ENCODE measurements around the gene ZBTB4. TPM values are rescaled to one million over a fixed set of nuclear protein-coding genes. Genes with fewer than 3 reads are reported as not detected.

The ZBTB4 gene, protein sequence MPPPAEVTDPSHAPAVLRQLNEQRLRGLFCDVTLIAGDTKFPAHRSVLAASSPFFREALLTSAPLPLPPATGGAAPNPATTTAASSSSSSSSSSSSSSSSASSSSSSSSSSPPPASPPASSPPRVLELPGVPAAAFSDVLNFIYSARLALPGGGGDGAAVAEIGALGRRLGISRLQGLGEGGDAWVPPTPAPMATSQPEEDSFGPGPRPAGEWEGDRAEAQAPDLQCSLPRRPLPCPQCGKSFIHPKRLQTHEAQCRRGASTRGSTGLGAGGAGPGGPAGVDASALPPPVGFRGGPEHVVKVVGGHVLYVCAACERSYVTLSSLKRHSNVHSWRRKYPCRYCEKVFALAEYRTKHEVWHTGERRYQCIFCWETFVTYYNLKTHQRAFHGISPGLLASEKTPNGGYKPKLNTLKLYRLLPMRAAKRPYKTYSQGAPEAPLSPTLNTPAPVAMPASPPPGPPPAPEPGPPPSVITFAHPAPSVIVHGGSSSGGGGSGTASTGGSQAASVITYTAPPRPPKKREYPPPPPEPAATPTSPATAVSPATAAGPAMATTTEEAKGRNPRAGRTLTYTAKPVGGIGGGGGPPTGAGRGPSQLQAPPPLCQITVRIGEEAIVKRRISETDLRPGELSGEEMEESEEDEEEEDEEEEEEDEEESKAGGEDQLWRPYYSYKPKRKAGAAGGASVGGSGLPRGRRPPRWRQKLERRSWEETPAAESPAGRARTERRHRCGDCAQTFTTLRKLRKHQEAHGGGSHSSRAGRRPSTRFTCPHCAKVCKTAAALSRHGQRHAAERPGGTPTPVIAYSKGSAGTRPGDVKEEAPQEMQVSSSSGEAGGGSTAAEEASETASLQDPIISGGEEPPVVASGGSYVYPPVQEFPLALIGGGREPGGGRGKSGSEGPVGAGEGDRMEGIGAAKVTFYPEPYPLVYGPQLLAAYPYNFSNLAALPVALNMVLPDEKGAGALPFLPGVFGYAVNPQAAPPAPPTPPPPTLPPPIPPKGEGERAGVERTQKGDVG
- polyA plus RNA-seq (ENCODE audit: insufficient read length in 12 of 12): 10 to 100 TPM in 11 of 12 donors, not detected in 1; 20.6 to 54.7 (median 24.4) TPM
- long read RNA-seq, donor 1, full-length matches to known transcripts: 4 of 659 reads
- long read RNA-seq, donor 1, partial matches to known transcripts: 550 of 659 reads
- long read RNA-seq, donor 1, other reads (novel, unspliced or antisense): 105 of 659 reads
- long read RNA-seq, donor 2, full-length matches to known transcripts: 1 of 69 reads
- long read RNA-seq, donor 2, partial matches to known transcripts: 46 of 69 reads
- long read RNA-seq, donor 2, other reads (novel, unspliced or antisense): 22 of 69 reads
- long read RNA-seq, donor 3, full-length matches to known transcripts: 1 of 1 reads
- long read RNA-seq, donor 3, partial matches to known transcripts: 0 of 1 reads
- long read RNA-seq, donor 3, other reads (novel, unspliced or antisense): 0 of 1 reads
- long read RNA-seq, donor 4, full-length matches to known transcripts: 2 of 2 reads
- long read RNA-seq, donor 4, partial matches to known transcripts: 0 of 2 reads
- long read RNA-seq, donor 4, other reads (novel, unspliced or antisense): 0 of 2 reads
- long read RNA-seq, donor 5, full-length matches to known transcripts: 5 of 5 reads
- long read RNA-seq, donor 5, partial matches to known transcripts: 0 of 5 reads
- long read RNA-seq, donor 5, other reads (novel, unspliced or antisense): 0 of 5 reads
- long read RNA-seq, donor 6, full-length matches to known transcripts: 3 of 3 reads
- long read RNA-seq, donor 6, partial matches to known transcripts: 0 of 3 reads
- long read RNA-seq, donor 6, other reads (novel, unspliced or antisense): 0 of 3 reads
- long read RNA-seq, donor 7, full-length matches to known transcripts: 1 of 9 reads
- long read RNA-seq, donor 7, partial matches to known transcripts: 8 of 9 reads
- long read RNA-seq, donor 7, other reads (novel, unspliced or antisense): 0 of 9 reads
- long read RNA-seq, donor 8, full-length matches to known transcripts: 6 of 11 reads
- long read RNA-seq, donor 8, partial matches to known transcripts: 5 of 11 reads
- long read RNA-seq, donor 8, other reads (novel, unspliced or antisense): 0 of 11 reads
- long read RNA-seq, donor 9, full-length matches to known transcripts: 3 of 3 reads
- long read RNA-seq, donor 9, partial matches to known transcripts: 0 of 3 reads
- long read RNA-seq, donor 9, other reads (novel, unspliced or antisense): 0 of 3 reads
- long read RNA-seq, donor 10, full-length matches to known transcripts: 5 of 20 reads
- long read RNA-seq, donor 10, partial matches to known transcripts: 15 of 20 reads
- long read RNA-seq, donor 10, other reads (novel, unspliced or antisense): 0 of 20 reads
- long read RNA-seq, donor 11, full-length matches to known transcripts: 2 of 22 reads
- long read RNA-seq, donor 11, partial matches to known transcripts: 20 of 22 reads
- long read RNA-seq, donor 11, other reads (novel, unspliced or antisense): 0 of 22 reads

GRCh38 chr17:7479213-7480088 lies at the start of gene ZBTB4:
Gene ZBTB4 (minus strand): TSS chr17:7479631. CDS start chr17:7466801, 12,830 bp downstream.
- DNase-seq: no peak

DNA sequence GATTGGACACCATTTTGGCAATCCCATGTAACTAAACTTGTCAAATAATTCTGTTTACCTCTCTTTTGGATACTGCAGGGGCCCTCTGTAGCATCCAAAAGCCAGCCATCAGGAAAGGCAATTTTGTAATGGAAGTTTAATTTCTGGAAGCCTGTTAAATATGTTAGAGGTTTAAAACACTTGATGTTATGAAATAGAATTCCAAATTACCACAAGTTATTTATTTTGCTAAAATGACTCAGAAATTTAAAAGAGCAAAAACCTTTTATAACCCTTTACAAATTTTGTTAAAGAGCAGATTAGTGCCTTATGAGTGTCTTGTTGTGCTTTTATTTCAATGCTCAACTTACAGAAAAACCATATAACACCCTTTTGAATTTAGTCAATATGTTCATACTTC lies 49.4 kb upstream of the ZBTB4 start:
- DNase-seq: no peak

GRCh38 chr17:7523033-7523432 lies 43.6 kb upstream of the ZBTB4 start:
- DNase-seq: no peak

GRCh38 chr17:7515911-7516610 lies 36.6 kb upstream of the ZBTB4 start:
- no peak for DNase-seq

- no peak for DNase-seq
These were observed 34.5 kb upstream of the ZBTB4 start for GRCh38 chr17:7513850-7514419.

DNA sequence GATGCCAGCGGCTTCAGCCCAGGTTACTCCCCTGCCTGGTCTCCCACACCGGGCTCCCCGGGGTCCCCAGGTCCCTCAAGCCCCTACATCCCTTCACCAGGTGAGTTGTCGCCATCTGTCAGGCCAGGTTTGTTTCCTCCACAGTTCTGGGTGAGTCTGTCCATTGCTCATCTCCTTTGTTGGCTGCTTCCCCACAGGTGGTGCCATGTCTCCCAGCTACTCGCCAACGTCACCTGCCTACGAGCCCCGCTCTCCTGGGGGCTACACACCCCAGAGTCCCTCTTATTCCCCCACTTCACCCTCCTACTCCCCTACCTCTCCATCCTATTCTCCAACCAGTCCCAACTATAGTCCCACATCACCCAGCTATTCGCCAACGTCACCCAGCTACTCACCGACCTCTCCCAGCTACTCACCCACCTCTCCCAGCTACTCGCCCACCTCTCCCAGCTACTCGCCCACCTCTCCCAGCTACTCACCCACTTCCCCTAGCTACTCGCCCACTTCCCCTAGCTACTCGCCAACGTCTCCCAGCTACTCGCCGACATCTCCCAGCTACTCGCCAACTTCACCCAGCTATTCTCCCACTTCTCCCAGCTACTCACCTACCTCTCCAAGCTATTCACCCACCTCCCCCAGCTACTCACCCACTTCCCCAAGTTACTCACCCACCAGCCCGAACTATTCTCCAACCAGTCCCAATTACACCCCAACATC lies 33.6 kb upstream of the ZBTB4 start:
- DNase-seq: no peak

GRCh38 chr17:7512105-7512504 lies 32.7 kb upstream of the ZBTB4 start:
- DNase-seq: no peak

DNA sequence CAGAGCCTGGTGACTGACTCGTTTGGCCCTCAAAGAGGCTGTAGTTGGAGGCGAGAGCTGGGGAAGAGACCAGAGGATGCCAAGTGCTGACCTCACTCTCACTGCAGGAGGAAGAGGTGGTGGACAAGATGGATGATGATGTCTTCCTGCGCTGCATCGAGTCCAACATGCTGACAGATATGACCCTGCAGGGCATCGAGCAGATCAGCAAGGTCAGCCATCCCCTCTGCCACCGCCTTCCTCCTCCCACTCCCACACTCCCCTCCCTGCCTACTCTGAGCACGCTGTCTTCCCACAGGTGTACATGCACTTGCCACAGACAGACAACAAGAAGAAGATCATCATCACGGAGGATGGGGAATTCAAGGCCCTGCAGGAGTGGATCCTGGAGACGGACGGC lies 31.7 kb upstream of the ZBTB4 start:
- no peak for DNase-seq

DNA sequence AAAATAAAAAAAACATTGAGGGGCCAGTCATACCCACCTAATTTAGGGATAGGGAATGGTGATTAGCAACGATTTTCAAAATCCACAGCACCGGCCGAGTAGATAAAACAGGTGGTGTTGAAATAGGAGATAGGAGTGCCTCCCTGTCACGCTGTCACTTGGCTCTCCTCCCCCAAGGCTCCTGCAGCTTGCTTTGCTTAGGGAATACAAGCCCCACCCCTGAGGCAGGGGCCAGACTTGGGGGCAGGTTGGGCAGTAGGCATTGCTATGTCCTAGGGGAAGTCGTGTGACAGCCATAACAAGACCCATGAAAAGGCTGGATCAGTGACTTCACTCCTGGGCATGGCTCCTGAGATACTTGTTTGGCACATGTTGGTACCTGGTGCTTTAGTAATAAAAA lies 30.5 kb upstream of the ZBTB4 start:
- no peak for DNase-seq

- DNase-seq: no peak
These were observed 29.4 kb upstream of the ZBTB4 start for GRCh38 chr17:7508846-7509245.

GRCh38 chr17:7508145-7508544 lies 28.7 kb upstream of the ZBTB4 start:
- no peak for DNase-seq

DNA sequence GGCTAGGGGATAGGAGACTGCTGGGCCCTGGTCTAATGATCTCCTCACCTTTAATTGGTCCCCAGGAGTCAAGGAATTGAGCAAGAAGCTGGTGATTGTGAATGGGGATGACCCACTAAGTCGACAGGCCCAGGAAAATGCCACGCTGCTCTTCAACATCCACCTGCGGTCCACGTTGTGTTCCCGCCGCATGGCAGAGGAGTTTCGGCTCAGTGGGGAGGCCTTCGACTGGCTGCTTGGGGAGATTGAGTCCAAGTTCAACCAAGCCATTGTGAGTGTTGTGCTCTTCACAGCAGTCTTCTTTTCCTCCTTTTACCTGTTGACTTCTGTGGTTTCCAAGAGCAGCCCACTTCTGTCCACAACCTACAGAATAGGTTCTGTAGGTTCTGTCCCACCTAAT lies 24.1 kb upstream of the ZBTB4 start:
- DNase-seq: no peak

DNA sequence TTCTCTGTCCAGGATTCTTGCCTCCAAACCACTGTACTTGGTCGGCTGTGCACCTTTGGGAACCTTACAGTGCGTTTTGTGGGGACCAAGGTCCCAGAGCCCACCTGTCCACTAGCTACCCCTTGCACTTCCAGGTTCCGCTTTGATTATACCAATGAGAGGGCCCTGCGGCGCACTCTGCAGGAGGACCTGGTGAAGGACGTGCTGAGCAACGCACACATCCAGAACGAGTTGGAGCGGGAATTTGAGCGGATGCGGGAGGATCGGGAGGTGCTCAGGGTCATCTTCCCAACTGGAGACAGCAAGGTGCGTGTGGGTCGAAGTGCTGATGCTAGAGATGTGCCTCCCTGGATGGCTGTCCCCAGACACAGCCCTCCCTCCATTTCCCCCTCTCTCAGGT lies 23.6 kb upstream of the ZBTB4 start:
- no peak for DNase-seq

DNA sequence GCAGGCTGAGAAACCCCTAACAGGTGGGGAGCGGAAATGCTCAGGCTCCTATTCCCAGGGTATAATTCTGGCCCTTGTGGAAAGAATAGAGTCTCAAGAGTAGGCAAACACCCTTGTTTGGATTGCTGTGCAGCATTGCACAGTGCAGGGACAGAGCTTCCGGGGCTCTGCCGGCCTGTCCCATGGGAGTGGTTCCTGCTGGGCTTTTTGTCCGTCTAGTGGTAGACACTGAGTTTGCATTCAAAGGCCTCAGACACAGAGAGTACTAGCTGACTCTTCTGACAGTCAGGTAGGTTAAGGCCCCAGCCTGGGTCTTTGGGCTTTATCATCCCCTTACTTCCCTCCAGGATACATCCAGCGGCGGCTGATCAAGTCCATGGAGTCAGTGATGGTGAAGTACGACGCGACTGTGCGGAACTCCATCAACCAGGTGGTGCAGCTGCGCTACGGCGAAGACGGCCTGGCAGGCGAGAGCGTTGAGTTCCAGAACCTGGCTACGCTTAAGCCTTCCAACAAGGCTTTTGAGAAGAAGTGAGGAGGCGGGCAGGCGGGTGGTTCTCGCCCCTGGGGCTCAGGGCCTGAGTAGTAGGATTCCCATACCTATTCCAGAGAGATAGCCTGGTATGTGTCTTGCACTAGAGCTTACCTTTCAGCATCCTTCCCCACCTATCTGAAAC lies 22.9 kb upstream of the ZBTB4 start:
- no peak for DNase-seq

DNA sequence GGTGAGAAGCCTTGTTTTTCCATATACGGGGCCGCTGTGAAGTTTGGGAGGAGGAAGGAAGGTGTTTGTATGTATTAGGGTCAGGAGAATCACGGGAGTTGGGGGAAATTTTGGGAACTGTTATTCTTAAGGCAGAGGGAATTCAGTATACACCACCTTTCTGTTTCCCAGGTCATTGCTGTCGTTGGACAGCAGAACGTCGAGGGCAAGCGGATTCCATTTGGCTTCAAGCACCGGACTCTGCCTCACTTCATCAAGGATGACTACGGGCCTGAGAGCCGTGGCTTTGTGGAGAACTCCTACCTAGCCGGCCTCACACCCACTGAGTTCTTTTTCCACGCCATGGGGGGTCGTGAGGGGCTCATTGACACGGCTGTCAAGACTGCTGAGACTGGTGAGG lies 22.3 kb upstream of the ZBTB4 start:
- no peak for DNase-seq

- DNase-seq: no peak
These were observed 19.7 kb upstream of the ZBTB4 start for GRCh38 chr17:7499161-7499560.

Data from muscle of arm (tissue), 14 donors.